GM19452 (cell line): ENCODE results near the gene RNF224.

ENCODE experiments used
- ATAC-seq: cut with Tn5 transposase; IDR thresholded peaks from one replicate; pipeline ENCODE4 v1.9.1; 2021; ENCODE audit not compliant: unreplicated experiment

RNF224 gene

GRCh38 chr9:137213160-137214060 is 13.9 kb upstream of the RNF224 start:
- ATAC-seq, result no peak

- ATAC-seq, result no peak
Observed at GRCh38 chr9:137214620-137215019, 12.7 kb upstream of the RNF224 start.

- ATAC-seq, result no peak
Observed at GRCh38 chr9:137215196-137215986, 11.9 kb upstream of the RNF224 start.

- ATAC-seq, result no peak
Observed at GRCh38 chr9:137216188-137216965, 10.9 kb upstream of the RNF224 start.

GRCh38 chr9:137217276-137218211 is 9.8 kb upstream of the RNF224 start:
- ATAC-seq, result no peak

GRCh38 chr9:137218212-137218753 is 9.0 kb upstream of the RNF224 start:
- ATAC-seq, result no peak

GRCh38 chr9:137218754-137219271 is 8.5 kb upstream of the RNF224 start:
- ATAC-seq, result no peak

- no peak for ATAC-seq
Observed at GRCh38 chr9:137219757-137220316, 7.5 kb upstream of the RNF224 start.

GRCh38 chr9:137220317-137221094 is 6.8 kb upstream of the RNF224 start:
- ATAC-seq, result no peak

- ATAC-seq, result no peak
Observed at GRCh38 chr9:137221095-137221505, 6.2 kb upstream of the RNF224 start.

- ATAC-seq, result no peak
Observed at GRCh38 chr9:137221506-137222111, 5.7 kb upstream of the RNF224 start.

- ATAC-seq, result peak; percentile 1
Observed at GRCh38 chr9:137222190-137223077, 4.9 kb upstream of the RNF224 start, which contains the start of gene RNF208. RNF208 (minus strand) TSS chr9:137222240; CDS start chr9:137221212, 1,028 bp downstream.

GRCh38 chr9:137223078-137223970 is 4.0 kb upstream of the RNF224 start:
- ATAC-seq, result peak; percentile 62

- no peak for ATAC-seq
Observed at GRCh38 chr9:137224830-137225694, 2.2 kb upstream of the RNF224 start, which contains the start of gene CYSRT1. CYSRT1 (plus strand) TSS chr9:137225174; CDS start chr9:137225622, 448 bp downstream.
